MM.1S (cell line): ENCODE data around the gene KLK14.

Experiments used
- CTCF ChIP-seq: fragments of 300-600 bp; sonication (generic); IDR thresholded peaks from 2 replicates; pipeline ENCODE4 v1.5.1; 2016; ENCODE audit warnings: antibody characterized with exemption, low read length, mixed read lengths
- EZH2phosphoT487 ChIP-seq: fragments of 300-600 bp; sonication (generic); IDR thresholded peaks from 2 replicates; pipeline ENCODE4 v1.6.1; 2018; ENCODE audit warnings: antibody characterized with exemption, low read length

GRCh38 chr19:51127755-51128154 lies 45.1 kb upstream of the KLK14 start:
- TF ChIP-seq CTCF, result no peak
- TF ChIP-seq EZH2phosphoT487, result no peak
